GM12891 (cell line): ENCODE results near the gene OR51B2.

Experiments used
- DNase-seq: peaks from one replicate; pipeline ENCODE4 v3.0.0; 2011; ENCODE audit warnings: low spot score; ENCODE audit not compliant: insufficient read length
- FAIRE-seq: peaks from 2 replicates; lab custom pipeline; 2011; peaks lifted over from hg19 to GRCh38; lab: Jason Lieb, UNC
- PAX5 ChIP-seq: IDR thresholded peaks from 2 replicates; pipeline ENCODE4 v1.6.1; 2011; ENCODE audit warnings: low read length, moderate library complexity, mild to moderate bottlenecking; ENCODE audit not compliant: insufficient read depth, severe bottlenecking
- POLR2A ChIP-seq: IDR thresholded peaks from 2 replicates; pipeline ENCODE4 v1.6.1; 2011; ENCODE audit warnings: low read depth, low read length, control low read depth
- POLR2AphosphoS5 ChIP-seq: IDR thresholded peaks from 2 replicates; pipeline ENCODE4 v1.6.1; 2011; ENCODE audit warnings: low read depth, low read length, control low read depth
- POU2F2 ChIP-seq: IDR thresholded peaks from 2 replicates; pipeline ENCODE4 v1.6.1; 2011; ENCODE audit warnings: low read depth, mild to moderate bottlenecking, control low read depth, low read length, moderate library complexity
- SPI1 ChIP-seq: IDR thresholded peaks from 2 replicates; pipeline ENCODE4 v1.6.1; 2011; ENCODE audit warnings: low read depth, low read length, control low read depth
- TAF1 ChIP-seq: IDR thresholded peaks from 2 replicates; pipeline ENCODE4 v1.6.1; 2011; ENCODE audit warnings: low read depth, low read length, control low read depth

The OR51B2 gene

DNA sequence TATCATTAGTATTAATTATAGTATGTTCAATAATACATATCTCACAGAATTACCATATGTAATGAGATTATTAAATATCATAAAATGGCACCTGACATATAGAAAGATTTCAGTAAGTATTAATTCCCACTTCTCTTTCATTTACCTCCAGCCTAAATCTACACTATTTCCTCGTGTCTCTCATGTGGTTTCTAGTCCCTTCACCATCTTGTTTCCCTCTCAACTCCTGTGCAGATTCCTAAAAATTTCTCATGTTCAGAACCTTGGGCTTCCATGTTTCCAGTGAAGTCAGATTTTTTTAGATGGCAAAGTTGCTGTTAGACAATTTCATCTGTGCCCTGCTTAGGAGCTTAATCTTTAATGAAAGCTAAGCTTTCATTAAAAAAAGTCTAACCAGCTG, 40.2 kb downstream of the OR51B2 start:
- FAIRE-seq (no peak), DNase-seq (no peak)
- TF ChIP-seq POU2F2 (no peak), TAF1 (no peak)

DNA sequence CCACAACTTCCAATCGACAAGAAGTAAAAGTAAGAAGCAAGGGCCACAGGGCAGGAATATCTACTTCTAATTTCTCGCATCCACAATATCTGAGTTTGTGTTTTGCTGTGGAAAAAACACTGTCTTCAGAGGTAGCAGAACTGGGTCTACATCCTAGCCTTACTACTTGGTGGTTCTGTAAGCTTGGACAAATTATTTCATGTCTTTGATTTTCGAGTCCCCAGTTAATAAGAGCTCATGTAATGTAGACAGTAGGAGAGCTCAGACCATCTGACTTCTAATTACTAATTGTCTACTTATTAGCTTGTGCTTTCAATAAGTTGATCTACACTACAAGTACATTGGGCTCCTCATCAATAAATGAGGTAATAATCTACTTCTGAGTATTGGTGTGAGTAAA, 41.0 kb downstream of the OR51B2 start:
- FAIRE-seq (no peak), DNase-seq (no peak)
- no peak for TF ChIP-seq TAF1
- TF ChIP-seq POU2F2: no peak
- no peak for TF ChIP-seq POLR2AphosphoS5
- TF ChIP-seq PAX5: no peak
- TF ChIP-seq SPI1: no peak
- no peak for TF ChIP-seq POLR2A

DNA sequence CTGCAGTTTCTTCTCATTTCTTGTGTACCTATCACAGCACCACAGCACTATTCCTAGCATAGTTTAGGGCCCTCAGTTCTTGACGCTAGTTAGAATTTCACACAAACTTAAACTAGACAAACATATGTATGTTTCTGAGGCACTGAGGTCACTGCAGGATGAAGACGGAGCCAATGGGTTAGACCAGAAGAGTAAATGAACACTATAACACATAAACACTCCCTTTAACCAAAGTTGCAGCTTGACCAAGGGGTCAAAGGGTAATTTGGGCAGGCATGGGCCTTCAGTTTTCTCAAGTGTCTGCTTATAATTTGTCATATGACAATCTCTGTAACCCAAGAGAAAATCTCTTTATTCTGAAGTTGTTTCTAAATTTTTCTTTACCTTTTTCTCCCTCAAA, 41.5 kb downstream of the OR51B2 start:
- no peak for TF ChIP-seq SPI1
- TF ChIP-seq TAF1: no peak
- TF ChIP-seq PAX5: no peak
- no peak for TF ChIP-seq POLR2A
- TF ChIP-seq POLR2AphosphoS5: no peak
- TF ChIP-seq POU2F2: no peak
- FAIRE-seq (no peak), DNase-seq (no peak)

DNA sequence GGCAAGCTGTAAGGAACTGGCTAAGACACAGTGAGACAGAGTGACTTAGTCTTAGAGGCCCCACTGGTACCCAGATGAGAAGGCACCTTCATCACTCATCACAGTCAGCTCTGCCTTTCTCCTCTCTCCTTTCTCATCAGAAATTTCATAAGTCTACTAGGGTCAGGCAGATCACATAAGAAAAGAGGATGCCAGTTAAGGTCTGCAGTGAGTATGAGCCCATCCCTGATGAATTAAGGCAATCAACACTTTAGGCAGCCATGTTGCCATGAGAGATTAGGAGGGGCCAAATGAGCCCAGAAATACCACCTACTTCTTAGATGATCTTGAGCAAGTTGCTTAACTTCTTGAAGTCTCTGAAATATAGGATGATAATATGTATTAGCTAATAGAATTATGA, 42.5 kb downstream of the OR51B2 start:
- DNase-seq (no peak), FAIRE-seq (no peak)
- TF ChIP-seq SPI1 (no peak), TAF1 (no peak), POLR2A (no peak), POLR2AphosphoS5 (no peak), POU2F2 (no peak), PAX5 (no peak)

DNA sequence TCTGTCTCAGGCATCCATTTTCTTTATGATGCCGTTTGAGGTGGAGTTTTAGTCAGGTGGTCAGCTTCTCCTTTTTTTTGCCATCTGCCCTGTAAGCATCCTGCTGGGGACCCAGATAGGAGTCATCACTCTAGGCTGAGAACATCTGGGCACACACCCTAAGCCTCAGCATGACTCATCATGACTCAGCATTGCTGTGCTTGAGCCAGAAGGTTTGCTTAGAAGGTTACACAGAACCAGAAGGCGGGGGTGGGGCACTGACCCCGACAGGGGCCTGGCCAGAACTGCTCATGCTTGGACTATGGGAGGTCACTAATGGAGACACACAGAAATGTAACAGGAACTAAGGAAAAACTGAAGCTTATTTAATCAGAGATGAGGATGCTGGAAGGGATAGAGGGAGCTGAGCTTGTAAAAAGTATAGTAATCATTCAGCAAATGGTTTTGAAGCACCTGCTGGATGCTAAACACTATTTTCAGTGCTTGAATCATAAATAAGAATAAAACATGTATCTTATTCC, 43.5 kb downstream of the OR51B2 start:
- DNase-seq (peak; percentile 16), FAIRE-seq (peak; percentile 80)
- TF ChIP-seq TAF1 (no peak), SPI1 (no peak), POU2F2 (no peak), PAX5 (no peak), POLR2A (no peak), POLR2AphosphoS5 (no peak)

DNA sequence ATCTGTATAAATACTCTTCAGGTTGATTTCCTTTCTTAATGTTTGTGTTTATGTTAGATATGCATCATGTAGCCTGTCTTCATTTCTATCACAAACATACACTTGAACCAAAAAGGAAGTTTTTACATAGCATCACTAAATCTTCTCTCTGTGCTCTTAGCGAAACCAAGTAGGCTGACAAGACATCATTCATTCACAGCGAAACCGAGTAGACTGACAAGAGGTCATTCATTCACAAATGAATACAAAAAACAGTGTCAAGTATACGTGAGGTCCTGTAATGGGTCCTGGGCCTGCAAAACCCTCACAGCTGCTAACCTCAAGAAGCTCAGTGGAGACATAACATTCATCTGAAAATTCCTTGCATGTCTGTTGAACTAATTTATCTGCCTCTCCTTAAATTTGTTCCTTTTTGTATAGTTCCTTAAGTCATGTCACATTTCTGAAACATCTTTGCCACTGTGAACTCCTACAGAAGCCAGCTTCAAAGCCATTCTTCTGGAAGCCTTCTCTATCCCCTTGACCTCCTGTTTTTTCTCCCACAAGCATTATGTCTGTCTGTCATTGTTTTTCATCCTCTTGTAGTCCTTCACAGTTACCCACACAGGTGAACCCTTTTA, 44.5 kb downstream of the OR51B2 start:
- TF ChIP-seq PAX5: no peak
- no peak for TF ChIP-seq POU2F2
- no peak for TF ChIP-seq TAF1
- no peak for TF ChIP-seq SPI1
- no peak for TF ChIP-seq POLR2AphosphoS5
- no peak for TF ChIP-seq POLR2A
- DNase-seq: no peak
- no peak for FAIRE-seq

DNA sequence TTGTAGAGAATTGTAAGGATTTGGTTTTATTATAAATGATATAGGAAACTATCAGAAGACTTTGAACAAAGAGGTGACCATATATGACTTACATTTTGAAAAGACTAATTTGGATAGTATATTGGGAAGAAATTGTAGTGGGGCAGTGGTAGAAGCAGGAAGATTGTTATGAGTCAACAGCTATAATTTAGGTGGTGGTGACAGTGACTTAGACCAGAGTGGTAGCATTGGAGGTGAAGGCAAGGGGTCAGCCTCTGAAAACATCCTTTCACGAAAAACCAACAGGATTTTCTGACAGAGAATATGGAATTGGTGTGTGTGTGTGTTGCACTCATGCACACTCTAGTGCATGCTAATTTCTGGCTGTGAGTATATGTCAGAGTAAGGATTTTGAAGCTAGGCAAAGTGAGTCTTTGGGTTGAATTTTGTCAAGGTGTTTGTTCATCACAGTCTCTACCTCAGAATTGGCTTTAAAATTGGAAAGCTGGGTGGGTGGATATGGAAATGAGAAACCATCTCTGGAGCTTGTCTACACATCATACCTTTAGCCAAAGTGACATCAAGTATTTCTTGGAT, 46.2 kb downstream of the OR51B2 start:
- TF ChIP-seq POLR2A (no peak), PAX5 (no peak), SPI1 (no peak), POLR2AphosphoS5 (no peak), POU2F2 (no peak), TAF1 (no peak)
- DNase-seq (no peak), FAIRE-seq (peak; percentile 28)

DNA sequence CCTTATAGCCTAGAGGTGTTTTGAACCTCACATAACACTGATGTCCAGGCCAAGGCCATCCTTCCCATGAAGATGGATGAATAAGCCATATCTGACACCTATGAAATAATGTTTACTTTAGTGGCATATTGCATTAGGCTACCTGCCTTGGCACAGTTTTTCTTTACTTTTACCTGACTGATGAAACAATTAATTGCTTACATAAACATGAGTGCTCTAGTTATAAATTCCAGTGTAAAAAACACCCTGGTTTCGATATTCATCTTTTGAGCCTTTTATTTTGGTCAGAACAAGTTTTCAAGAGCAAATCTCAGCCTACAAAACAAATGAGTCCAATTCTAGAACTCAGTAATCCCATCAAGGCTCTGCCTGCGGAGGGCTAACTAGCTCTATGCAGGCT, 47.4 kb downstream of the OR51B2 start:
- FAIRE-seq (no peak), DNase-seq (no peak)
- TF ChIP-seq SPI1 (no peak), TAF1 (no peak), POU2F2 (no peak), PAX5 (no peak), POLR2AphosphoS5 (no peak), POLR2A (no peak)

DNA sequence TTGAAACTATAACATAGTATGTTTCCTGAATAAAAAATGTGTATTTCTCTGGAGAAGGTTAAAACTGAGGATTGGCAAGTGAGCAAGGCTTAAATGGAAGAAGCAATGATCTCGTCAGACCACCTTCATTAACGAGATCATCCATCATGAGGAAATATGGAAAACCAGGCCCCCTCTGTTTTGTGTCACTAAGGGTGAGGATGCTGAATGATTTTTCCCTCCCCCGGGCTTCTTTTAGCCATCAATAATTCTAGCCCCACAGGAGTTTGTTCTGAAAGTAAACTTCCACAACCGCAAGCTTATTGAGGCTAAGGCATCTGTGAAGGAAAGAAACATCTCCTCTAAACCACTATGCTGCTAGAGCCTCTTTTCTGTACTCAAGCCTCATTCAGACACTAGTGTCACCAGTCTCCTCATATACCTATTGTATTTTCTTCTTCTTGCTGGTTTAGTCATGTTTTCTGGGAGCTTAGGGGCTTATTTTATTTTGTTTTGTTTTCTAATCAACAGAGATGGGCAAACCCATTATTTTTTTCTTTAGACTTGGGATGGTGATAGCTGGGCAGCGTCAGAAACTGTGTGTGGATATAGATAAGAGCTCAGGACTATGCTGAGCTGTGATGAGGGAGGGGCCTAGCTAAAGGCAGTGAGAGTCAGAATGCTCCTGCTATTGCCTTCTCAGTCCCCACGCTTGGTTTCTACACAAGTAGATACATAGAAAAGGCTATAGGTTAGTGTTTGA, 48.6 kb downstream of the OR51B2 start:
- DNase-seq: no peak
- TF ChIP-seq POU2F2 (no peak), POLR2A (no peak), TAF1 (no peak), SPI1 (no peak)
- FAIRE-seq: no peak

DNA sequence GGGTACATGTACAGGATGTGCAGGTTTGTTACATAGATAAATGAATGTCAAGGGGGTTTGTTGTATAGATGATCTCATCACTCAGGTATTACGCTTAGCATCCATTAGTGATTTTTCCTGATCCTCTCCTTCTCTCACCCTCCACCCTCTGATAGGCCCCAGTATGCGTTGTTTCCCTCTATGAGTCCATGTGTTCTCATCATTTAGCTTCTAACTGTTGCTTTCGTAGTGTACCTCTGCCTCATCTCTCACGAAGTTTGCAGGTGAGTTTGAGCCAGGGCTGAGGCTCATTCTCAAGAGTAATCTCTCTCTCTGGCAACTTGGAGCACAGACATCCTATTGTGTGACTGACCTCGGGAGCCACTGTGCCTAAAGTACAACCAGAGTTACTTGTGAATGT, 49.7 kb downstream of the OR51B2 start:
- DNase-seq (no peak), FAIRE-seq (no peak)
- TF ChIP-seq POU2F2 (no peak), TAF1 (no peak), PAX5 (no peak)
